ENCODE data around the gene STXBP1.
"Not testable (repeated sequence)": the region's sequence is repeated elsewhere in the genome, so short reads cannot be mapped to it uniquely, and the experiment has no call there.

The STXBP1 gene

DNA sequence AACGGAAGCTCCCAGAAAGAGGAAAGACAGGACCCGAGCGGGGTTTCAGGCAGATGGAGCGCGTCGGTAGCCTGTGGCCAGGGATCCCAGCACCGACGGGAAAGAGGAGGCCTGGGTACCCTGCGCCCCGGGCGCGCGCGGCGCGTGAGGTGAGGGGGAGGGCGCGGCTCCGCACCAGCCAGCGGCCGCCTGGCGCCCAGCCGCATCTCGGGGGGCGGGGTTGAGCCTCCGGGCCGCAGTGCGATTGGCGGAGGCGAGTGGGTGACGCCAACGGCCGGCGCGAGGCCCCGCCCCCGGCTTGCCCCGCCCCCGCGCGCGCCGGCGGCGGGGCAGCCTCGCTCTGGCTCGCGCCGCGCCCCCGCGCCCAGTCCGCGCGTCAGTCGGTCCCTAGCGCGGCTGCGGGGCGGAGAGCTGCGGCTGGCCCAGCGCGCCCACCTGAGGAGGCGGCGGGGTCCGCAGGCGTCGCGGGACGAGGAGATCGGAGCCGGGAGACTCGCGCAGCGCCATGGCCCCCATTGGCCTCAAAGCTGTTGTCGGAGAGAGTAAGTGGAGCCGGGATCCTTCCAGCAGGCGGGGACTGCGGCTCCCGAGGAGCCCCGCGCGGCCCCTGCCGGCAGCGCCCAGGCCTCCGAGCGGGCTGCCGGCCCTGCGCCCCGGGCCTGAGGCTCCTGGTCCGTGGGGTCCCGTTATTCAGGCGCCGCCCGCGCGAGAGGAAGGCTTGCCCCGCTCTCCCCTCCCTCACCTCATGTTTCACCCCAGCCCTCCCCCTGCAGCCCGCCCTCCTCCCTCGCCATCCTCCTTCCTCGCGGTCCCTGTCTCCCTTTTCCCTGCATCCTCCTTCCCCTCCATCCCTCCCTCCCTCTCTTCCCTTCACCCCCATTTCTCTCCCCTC is at the start of gene STXBP1:
Gene STXBP1, plus strand, starts transcription at position 379 of the 892 bp plus-strand sequence. Its CDS starts 127 bp downstream, at position 506.
- peak; percentile 93 for DNase-seq (ENCODE audit: low spot score)

DNA sequence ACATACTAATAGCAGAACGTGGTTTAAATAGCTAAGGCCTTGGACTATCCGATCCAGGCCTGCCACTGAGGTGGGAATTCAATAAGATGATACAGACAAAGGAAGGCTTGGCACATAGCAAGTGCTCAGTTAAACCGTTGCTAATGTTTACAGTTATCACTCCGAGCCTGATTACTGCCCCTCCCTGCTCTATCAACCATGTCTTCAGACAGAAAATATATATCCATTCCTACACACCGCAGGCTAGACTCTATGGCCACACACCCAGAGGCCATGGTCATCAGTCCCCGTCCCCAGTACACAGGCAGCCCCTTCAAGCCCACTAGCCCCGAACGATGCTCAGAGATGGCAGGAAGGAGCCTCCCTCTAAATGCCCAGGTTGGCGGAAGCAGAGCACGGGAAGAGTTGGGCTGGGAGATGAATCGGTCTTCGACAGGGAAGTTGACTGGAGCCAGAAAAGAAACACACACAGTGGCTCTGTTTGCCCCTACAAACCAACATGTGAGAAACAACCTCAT is 49.7 kb upstream of the STXBP1 start:
- no peak for DNase-seq (ENCODE audit: low spot score)

DNA sequence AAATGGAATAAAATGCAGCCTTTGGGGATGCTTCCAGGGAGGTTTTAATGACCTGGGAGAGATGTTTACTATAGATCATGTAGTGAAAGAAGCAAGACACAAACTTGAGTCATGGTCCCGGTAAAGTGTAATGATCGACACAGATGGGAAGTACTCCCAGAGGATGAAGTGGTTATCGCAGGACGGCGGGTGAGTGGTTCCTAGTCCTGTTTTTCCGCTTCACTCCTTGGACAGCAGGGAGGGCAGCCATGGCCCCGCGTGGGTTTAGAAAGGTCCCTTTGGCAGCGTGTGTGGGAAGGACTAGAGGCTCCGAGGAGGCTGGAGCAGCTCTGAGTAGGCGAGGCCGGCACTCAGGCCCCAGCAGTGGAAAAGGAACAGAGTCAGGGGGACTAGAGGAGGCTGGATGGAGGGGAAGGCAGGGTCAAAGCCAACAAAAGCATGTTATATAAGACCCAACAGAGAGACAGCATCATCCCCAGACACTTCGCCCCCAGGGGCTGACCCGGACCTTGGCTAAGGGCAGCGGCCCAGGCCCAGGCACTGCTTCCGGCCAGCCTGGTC is 49.2 kb upstream of the STXBP1 start:
- DNase-seq (ENCODE audit: low spot score) = no peak

DNA sequence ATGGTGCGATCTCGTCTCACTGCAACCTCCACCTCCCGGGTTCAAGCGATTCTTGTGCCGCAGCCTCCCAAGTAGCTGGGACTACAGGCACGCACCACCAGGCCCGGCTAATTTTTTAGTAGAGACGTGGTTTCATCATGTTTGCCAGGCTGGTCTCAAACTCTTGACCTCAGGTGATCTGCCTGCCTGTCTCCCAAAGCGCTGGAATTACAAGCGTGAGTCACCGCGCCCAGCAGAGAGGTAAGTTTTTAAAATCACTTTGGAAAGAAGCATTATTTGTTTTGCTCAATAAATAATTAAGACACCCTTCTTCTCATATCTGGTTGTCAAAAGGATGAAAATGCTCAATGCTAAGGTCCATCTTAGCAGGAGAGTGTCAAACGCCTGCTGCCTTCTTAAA is 48.5 kb upstream of the STXBP1 start:
- DNase-seq (ENCODE audit: low spot score) = no peak

DNA sequence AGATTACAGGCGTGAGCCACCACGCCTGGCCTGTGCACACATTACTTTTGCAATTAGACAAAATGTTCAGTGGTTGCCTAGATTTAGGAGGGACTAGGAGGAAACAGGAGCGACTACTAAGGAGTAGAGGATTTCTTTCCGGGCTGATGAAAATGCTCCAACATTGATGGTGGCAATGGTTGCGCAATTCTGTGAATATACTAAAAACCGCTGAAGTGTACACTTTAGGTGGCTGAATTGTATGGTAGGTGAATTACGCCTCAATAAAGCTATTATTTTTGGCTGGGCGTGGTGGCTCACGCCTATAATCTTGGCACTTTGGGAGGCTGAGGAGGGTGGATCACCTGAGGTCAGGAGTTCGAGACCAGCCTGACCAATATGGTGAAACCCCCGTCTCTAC is 46.8 kb upstream of the STXBP1 start:
- DNase-seq (ENCODE audit: low spot score) = no peak

DNA sequence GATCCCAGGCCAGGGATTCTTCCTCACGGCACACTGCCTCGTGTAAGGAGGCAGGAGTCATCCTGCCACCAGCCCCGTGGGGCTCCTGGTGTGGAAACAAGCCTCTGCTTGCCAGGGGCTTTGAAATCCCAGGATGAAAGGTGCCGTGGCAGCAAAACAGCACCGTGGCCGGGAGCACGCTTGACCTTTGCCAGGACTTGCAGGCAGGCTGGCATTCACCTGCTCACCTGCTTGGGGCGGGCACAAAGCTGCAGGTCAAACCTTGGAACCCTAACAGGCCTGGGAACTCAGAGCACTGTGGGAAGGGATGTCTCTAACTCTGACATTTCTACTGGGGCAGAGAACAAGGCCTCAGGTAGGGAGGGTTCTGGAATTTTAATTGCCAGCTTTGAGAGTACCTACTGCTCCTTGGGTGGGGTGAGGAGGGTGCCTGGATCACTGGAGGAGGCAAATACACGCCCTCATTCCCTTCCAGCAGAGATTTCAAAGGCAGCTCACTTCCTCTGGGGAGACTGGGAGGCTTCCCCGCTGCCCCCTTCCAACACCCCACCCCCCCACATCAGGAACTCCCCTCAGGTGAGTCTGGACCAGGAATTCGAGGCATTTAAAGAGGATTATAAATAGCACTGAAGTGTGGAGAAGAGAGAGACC is 45.6 kb upstream of the STXBP1 start:
- DNase-seq (ENCODE audit: low spot score) = no peak

DNA sequence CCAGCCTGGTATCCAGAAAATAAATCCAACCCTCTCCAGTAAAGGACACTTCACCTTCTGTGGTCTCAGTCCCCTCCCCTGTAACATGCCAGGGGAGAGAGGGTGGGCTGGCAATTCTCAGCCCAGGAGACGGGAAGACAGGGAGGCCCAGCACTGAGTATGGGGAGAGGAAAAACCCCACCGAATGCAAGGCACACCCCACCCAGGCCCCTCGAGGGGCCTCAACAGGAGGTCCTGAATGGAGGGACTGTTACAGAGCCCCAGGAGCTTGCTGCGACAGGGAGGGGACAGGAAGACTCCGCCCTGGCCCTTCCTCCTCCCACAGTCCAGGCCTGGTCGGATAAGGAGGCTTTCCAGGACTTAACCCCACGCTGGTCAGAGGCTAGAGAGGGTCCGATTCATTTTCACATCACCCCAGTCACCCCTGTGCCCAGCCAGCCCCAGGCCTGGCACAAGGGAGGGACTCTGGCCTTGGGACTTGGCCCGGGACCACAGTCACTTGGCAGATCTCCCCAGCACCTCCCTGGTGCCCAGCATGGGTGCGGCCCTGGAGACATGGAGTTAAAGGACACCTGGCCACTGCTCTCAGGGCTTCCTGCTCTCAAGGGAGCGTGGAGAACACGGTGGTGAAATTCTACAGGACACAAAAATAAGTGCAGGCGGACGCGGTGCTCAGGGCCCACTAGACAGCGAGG is 44.9 kb upstream of the STXBP1 start:
- no peak for DNase-seq (ENCODE audit: low spot score)

DNA sequence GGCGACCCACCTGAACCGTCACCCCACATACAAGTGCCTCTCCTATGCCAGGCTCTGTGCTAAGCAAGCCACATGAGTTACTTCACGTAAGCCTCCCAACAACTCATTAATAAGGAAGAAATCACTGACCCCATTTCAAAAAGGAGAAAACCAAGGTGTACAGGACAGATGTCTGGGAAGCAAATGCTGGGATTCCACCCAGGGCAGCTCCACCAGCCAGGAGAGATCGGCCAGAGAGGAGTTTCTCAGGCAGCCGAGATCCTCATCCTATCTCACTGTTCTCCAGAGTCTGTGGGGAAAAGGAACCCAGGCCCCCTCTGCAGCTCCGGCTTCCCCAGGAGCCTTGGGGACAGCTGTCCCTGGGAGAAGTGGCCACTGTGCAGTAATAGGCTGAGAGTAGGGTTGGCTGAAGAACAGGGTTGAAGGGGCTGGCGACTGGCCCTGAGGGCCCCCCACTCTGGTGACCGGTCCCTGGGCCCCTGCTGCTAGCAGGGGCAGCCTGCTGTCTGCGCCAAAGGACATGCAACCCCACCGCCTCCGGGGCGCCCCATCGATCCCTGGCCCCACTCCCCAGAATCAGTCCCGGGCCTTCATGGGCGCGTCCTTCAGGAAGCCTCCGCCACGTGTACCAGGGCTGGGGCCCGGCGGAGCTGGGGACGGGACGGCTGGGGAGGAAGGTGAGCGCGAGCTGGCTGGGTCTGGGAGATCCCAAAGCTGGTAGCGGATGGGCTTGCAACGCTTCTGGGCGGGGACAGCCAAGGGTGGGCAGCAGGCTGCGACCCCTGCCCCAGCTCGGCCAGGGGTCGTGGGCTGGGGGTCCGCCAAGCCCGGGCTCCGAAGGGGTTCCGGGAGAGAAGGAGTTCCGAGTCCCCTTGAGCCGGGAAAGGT is 44.1 kb upstream of the STXBP1 start:
- DNase-seq (ENCODE audit: low spot score) = no peak

DNA sequence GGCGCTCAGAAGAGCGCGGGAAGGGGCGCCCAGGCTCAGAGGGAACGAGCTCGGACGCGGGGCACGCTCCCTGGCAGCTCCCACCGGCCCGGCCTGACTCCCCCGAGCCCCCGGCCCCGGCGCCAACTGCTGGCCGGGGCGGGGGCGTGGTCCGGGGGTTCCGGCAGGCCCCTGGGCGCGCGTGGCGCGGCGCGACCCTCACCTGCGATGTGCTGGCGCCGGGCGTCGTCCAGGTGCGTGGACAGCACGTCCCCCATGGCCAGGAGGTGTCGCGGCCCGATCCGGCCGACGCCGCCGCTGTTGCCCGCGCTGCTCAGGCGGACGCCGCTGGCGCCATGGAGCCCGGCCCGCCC is 43.5 kb upstream of the STXBP1 start:
- no peak for DNase-seq (ENCODE audit: low spot score)

DNA sequence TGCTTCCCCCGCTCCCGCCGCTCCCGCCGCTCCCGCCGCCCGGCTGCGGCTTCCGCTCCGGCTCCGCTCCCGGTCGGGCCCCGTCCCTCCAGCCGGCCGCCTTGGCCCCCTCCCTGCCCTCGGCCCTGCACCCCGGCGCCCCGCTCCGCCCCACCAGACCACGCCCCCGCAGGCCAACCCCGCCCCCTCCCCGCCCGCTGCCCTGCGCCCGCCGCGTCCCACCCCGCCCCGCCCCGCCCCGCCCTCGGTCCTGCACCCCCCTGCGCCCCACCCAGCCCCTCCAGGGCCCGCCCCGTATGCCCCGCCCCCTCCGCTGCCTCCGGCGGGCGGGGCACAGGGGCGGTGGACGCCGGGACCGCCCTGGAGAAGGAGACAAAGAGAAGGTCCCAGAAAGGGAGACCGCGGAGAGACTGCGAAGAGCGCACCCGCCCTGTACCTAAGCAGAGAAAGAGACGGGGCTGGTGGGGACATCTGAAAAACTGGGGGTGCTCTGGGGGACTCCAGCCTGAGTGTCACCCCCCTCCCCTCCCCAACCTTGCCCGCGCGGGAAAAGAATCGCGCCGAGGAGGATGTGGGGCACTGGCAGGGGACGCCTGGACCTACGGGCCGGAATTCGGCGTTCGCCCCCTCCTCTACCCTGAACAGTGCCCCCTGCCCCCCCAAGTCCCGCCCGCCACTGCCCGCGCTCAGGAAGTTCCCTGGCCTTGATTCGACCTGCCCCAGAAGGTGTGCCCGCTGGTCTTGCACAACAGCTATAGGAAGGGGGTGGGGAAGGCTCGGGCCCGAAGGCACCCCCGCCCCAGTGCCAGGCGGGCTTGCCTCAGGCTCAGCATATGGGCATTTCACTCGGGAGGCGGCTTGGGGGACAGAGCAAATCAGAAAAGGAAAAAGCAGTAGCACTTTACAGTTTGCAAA is 42.8 kb upstream of the STXBP1 start:
- DNase-seq (ENCODE audit: low spot score) = peak; percentile 58

DNA sequence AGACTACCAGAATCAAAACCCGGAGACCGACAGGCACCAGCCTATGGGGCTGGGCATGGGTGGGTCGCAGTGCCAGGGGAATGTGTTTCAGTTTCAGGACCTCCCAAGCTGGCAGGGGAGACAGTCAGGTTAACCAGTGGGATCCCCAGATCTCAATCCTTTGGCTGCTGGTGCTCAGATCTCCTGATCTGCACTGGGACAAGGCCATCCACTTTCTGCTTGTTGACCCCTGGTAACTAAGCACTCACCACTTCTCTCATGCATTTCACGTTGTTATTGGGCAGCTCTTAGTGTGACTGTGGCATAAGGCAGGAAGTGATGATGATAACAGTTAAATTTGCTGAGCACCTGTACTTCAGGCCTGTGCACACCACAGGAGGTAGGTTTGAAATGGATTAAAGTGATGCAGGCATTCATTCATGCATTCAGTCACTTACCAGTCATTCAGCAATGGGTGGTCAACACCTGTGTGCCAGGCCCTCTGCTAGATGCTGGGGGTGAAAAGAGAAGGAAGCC is 42.1 kb upstream of the STXBP1 start:
- no peak for DNase-seq (ENCODE audit: low spot score)

DNA sequence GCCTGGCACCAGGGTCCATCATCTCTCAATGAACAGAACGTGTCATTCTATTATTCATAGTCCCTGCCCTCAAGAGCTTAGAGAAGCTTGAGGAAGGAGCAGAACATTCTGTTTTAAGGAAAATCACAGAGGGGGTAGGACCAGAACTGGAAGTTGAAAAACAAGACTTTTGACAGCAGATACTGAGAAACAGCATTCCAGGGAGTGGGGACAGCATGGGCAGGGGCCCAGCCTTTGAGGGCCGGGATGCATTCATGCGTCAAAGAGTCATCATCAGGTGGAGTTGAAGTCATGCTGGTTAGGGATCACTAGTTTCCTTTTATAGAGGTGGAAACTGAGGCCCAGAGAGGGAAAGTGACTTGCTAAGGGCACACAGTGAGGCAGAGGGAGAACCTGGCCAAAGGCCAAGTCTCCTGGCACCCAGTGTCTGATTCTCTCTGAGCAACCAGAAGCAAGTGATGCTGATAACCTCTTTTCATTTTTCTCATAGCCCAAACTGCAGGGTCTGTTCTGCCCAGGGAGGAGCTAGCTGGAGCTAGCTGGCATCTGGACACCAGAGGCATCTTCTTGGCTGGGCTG is 41.5 kb upstream of the STXBP1 start:
- DNase-seq (ENCODE audit: low spot score) = no peak

DNA sequence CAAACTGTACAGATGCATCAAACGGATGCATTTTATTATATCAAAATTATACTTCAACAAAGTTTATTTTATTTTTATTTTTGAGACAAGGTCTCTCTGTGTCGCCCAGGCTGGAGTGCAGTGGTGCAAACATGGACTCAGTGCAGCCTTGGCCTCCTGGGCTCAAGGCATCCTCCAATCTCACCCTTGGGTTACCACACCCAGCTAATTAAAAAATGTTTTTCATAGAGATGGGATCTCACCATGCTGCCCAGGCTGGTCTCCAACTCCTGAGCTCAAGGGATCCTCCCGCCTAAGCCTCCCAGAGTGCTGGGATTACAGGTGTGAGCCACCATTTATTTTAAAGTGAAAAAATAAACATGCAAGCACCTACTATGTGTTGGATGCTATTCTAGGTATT is 40.1 kb upstream of the STXBP1 start:
- no peak for DNase-seq (ENCODE audit: low spot score)

DNA sequence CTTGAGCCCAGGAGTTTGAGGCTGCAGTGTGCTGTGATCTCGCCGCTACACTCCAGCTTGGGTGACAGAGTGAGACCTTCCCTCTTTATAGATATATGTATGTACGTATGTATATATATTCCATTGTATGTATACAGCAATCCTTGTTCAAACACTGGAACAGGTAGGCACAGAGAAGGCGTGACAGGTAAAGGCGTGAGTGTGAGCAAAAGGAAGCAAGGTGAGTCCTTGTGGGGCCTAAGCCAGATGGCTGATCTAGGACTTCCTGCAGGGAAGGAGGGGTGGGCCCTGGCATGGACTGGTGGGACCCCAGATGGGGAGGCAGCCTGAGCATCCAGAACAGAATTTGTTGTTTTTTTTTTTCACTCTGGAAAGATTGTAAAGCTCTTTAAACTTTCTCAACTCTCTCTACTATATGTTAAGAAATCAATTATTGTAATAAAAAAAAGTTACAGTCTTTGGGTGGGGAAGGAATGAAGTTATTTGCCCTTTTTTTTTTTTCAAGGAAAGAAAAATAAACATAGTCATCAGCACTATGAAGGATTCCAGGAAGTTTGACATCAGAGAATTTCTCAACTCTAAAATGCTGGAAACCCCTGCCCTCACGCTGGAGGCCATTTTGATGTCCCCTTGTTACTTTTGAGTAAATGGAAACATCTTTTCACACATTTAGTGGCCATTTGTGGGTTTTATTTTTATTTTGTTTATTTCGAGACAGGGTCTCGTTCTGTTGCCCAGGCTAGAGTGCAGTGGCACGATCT is 38.9 kb upstream of the STXBP1 start:
- DNase-seq (ENCODE audit: low spot score) = no peak

DNA sequence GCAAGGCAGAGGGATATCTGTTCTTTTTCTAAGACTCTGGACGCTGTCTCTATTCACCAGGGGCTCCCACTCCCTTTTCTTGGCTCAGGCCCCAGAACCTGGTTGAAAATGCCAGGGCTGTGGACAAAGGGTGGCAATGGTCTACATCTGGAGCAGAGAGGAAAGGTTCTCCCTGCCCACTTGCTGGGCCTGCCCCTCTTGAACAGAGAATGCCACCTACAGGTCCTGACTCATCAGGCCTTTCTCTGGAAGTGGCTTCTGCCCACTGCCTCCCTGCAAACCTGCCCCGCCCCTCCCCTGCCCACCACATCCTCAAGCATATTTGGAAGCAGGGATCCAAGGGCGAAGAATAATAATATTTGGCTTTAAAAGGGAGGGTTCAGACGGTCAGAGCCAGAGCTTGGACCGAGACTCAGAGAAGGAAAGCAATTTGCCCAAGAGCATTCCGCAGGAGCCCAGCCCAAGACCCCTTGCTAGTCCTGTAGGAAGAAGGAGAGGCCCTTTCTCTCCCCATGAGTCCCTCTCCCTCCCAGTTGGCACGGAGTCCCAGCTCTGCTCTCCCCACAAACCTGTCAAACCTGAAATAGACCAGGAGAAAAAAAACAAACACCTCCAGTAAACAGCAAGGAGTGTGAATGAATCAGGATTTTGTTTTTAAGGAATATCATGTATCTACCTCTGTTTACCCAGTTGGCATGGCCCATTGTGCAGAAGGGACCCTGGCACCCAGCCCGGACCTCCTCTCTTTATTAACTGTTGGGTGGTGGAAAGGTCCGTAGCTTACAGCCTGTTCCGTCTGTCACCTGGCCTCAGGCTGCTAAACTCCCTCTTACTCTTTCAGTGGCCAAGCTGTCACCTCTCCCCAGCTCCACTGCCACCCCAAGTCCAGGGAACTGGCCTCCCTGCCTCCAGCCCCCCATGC is 37.7 kb upstream of the STXBP1 start:
- DNase-seq (ENCODE audit: low spot score) = no peak

DNA sequence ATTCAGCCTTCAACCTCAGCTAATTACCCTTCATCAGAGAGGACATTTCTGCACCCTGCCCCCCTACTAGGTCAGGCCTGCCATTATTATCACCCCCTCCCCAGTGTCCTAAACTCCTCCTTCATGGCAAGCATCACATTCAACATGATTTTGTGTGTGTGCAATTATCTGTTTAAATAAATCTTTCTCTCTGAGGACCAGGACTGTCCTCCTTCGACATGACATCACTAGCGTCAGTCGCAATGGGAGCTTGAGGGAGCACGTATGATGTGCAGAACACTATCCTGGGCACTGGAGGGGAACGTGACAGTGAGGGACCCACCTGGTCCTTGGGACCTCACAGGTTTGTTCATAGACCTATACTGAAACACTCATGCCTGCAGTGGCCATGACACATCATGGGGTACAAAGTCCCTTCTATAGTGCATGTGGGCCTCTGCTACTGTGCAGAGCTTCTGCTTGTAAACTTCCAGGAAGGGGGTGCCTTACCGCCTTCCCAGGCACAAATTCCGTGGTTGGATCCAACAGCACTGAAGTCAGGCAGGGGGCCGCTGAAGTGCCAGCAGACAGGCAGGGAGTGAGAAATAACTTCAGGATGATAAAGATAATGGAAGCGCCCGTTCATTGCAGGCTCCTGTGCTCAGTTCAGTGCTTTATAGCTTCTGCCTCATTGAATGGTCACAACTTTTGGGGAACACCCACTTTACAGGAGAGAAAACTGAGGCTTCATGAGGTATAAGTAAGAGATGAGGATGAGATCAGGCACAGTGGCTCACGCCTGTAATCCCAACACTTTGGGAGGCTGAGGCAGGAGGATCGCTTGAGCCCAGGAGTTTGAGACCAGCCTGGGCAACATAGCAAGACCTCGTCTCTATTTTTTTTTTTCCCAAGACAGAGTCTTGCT is 36.0 kb upstream of the STXBP1 start:
- no peak for DNase-seq (ENCODE audit: low spot score)

DNA sequence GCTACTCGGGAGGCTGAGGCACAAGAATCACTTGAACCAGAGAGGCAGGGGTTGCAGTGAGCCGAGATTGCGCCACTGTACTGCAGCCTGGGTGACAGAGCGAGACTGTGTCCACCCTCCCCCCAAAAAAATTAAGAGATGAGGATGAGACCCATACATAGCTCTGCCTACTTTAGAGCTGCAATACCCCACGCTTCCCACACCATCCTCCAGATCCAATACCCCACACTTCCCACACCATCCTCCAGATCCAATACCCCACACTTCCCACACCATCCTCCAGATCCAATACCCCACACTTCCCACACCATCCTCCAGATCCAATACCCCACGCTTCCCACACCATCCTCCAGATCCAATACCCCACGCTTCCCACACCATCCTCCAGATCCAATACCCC is 34.9 kb upstream of the STXBP1 start:
- DNase-seq (ENCODE audit: low spot score) = not testable (repeated sequence)

Data from Ammon's horn (tissue), 1 donor.